Measurements from ENCODE around the gene HMGN1. TPM values are rescaled to one million over a fixed set of nuclear protein-coding genes. Genes with fewer than 3 reads are reported as not detected.

HMGN1 gene
- total RNA-seq, 1 experiment from 2014 or later, result 262 TPM

GRCh38 chr21:39316729-39317128, 32.2 kb downstream of the HMGN1 start:
- H3K9me3 Mint-ChIP-seq (ENCODE audit: low read depth, unreplicated experiment), result no peaks in the 10 kb centered on the region
- peaks cover 29% of the 10 kb centered on the region for H3K36me3 Mint-ChIP-seq (ENCODE audit: insufficient read depth, unreplicated experiment)
- no TSS peak for BruUV-seq (replicated peaks)
- intact Hi-C loops (cut with micrococcal nuclease; ENCODE audit: unreplicated experiment), result loop anchor here (10.0 kb wide), 1 partner anchor 68 kb away; a partner anchor contains a TSS
- H3K4me3 Mint-ChIP-seq (ENCODE audit: low read depth, unreplicated experiment), result no peak overlapping the region
- CTCF ChIA-PET, result no interaction called here
- H3K27me3 Mint-ChIP-seq (ENCODE audit: unreplicated experiment), result no peaks in the 10 kb centered on the region
- no peak overlapping the region for H3K27ac Mint-ChIP-seq (ENCODE audit: unreplicated experiment)
- DNase-seq, result no peak
- peaks cover 11% of the 10 kb centered on the region for H3K4me1 Mint-ChIP-seq (ENCODE audit: low read depth, unreplicated experiment)
- no peak for TF ChIP-seq CTCF (IDR thresholded peaks at IDR 0.05; ENCODE audit: unreplicated experiment)

- no peak for TF ChIP-seq CTCF (IDR thresholded peaks at IDR 0.05; ENCODE audit: unreplicated experiment)
- BruUV-seq (replicated peaks), result TSS peak; percentile 15
- H3K27me3 Mint-ChIP-seq (ENCODE audit: unreplicated experiment), result no peaks in the 10 kb centered on the region
- H3K27ac Mint-ChIP-seq (ENCODE audit: unreplicated experiment), result no peak overlapping the region
- H3K4me3 Mint-ChIP-seq (ENCODE audit: low read depth, unreplicated experiment), result no peak overlapping the region
- peaks cover 32% of the 10 kb centered on the region for H3K36me3 Mint-ChIP-seq (ENCODE audit: insufficient read depth, unreplicated experiment)
- no peaks in the 10 kb centered on the region for H3K9me3 Mint-ChIP-seq (ENCODE audit: low read depth, unreplicated experiment)
- intact Hi-C loops (cut with micrococcal nuclease; ENCODE audit: unreplicated experiment), result loop anchor here (10.0 kb wide), 1 partner anchor 69 kb away; a partner anchor contains a TSS
- H3K4me1 Mint-ChIP-seq (ENCODE audit: low read depth, unreplicated experiment), result peaks cover 8% of the 10 kb centered on the region
- CTCF ChIA-PET, result interaction anchor here (0.6 kb wide), 1 partner anchor 126 kb away, joined by 3 read pairs; no protein-coding TSS in a partner anchor
- DNase-seq, result no peak
Observed at GRCh38 chr21:39315603-39316445, 33.1 kb downstream of the HMGN1 start.

- Mint-ChIP-seq H3K36me3 (ENCODE audit: insufficient read depth, unreplicated experiment) (peaks cover 42% of the 10 kb centered on the region), H3K9me3 (ENCODE audit: low read depth, unreplicated experiment) (no peaks in the 10 kb centered on the region), H3K4me1 (ENCODE audit: low read depth, unreplicated experiment) (peaks cover 8% of the 10 kb centered on the region), H3K27me3 (ENCODE audit: unreplicated experiment) (no peaks in the 10 kb centered on the region), H3K4me3 (ENCODE audit: low read depth, unreplicated experiment) (peak overlapping the region; percentile 96), H3K27ac (ENCODE audit: unreplicated experiment) (peak overlapping the region; percentile 80)
- BruUV-seq (replicated peaks), result TSS peak; percentile 70
- CTCF ChIA-PET, result interaction anchor here (0.7 to 1.4 kb wide), 2 partner anchors 73 to 98 kb away, joined by 3 to 4 read pairs; no protein-coding TSS in a partner anchor
- intact Hi-C loops (cut with micrococcal nuclease; ENCODE audit: unreplicated experiment), result loop anchor here (5.0 to 10.0 kb wide), 2 partner anchors 33 to 70 kb away; partner anchors contain the start of gene HMGN1
- TF ChIP-seq CTCF (IDR thresholded peaks at IDR 0.05; ENCODE audit: unreplicated experiment), result no peak
- DNase-seq, result peak; percentile 16
Observed at GRCh38 chr21:39314143-39315027, 34.5 kb downstream of the HMGN1 start.

- H3K9me3 Mint-ChIP-seq (ENCODE audit: low read depth, unreplicated experiment), result no peaks in the 10 kb centered on the region
- BruUV-seq (replicated peaks), result no TSS peak
- peak within 1 kb of the TSS; percentile 93 for H3K27ac Mint-ChIP-seq (ENCODE audit: unreplicated experiment)
- TF ChIP-seq CTCF (IDR thresholded peaks at IDR 0.05; ENCODE audit: unreplicated experiment), result no peak
- CTCF ChIA-PET, result interaction anchor here (1.0 to 1.4 kb wide), 2 partner anchors 35 to 98 kb away, joined by 3 read pairs; no protein-coding TSS in a partner anchor
- peak; percentile 81 for DNase-seq
- H3K36me3 Mint-ChIP-seq (ENCODE audit: insufficient read depth, unreplicated experiment), result peaks cover 50% of the 10 kb centered on the region
- H3K4me3 Mint-ChIP-seq (ENCODE audit: low read depth, unreplicated experiment), result peak within 1 kb of the TSS; percentile 96
- intact Hi-C loops (cut with micrococcal nuclease; ENCODE audit: unreplicated experiment), result loop anchor here (5.0 to 10.0 kb wide), 2 partner anchors 34 to 71 kb away; partner anchors contain the start of gene HMGN1
- peaks cover 8% of the 10 kb centered on the region for H3K4me1 Mint-ChIP-seq (ENCODE audit: low read depth, unreplicated experiment)
- H3K27me3 Mint-ChIP-seq (ENCODE audit: unreplicated experiment), result no peaks in the 10 kb centered on the region
Observed at GRCh38 chr21:39313571-39314142, 35.2 kb downstream of the HMGN1 start, which contains the start of gene BRWD1. Gene BRWD1, minus strand, starts transcription at chr21:39313632. Its CDS starts 141 bp downstream, at chr21:39313491.

All from Calu3 (cell line).